Epithelial cell of alveolus of lung (primary cell): Measurements from ENCODE around the gene STEEP1. TPM values are rescaled to one million over a fixed set of nuclear protein-coding genes. Genes with fewer than 3 reads are reported as not detected.

Experiments used
- total RNA-seq: library from RNA; depleted of rRNA; stranded (reverse); fragments of >200 nt; gene quantifications from 2 replicates; pipeline ENCODE4 v1.2.1, GENCODE V29; 2015

STEEP1 gene
- 15.8 and 16.4 TPM in 2 replicates for total RNA-seq

DNA sequence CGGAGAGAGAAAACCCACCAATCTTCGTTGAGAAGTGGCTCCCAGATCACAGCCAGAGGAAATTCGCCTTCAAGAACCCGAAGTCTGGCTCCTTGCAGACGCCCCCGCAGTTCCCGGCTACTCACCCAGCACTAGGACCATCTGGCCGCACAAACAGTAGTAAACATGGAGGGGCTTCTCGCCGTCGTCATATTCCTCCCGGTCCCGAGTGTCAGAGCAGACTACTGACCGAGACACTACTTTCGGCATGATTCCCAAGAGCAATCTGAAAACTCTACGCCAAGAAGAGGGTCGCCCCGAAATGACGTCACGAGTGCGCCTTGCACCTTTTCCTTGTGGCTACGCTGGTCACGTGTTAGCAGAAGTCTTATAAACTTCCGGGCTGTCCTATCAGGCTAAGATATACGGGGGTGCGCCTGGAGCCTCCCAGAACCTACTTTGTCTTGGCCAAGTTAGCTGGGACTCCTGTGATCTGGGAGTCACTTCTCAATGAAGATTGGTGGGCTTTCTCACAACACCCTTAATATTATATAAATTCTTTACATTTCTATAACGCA is at the start of gene STEEP1:
TSS of gene STEEP1 (minus strand) at position 303 of the 557 bp plus-strand sequence. CDS start at position 249, 54 bp downstream.

DNA sequence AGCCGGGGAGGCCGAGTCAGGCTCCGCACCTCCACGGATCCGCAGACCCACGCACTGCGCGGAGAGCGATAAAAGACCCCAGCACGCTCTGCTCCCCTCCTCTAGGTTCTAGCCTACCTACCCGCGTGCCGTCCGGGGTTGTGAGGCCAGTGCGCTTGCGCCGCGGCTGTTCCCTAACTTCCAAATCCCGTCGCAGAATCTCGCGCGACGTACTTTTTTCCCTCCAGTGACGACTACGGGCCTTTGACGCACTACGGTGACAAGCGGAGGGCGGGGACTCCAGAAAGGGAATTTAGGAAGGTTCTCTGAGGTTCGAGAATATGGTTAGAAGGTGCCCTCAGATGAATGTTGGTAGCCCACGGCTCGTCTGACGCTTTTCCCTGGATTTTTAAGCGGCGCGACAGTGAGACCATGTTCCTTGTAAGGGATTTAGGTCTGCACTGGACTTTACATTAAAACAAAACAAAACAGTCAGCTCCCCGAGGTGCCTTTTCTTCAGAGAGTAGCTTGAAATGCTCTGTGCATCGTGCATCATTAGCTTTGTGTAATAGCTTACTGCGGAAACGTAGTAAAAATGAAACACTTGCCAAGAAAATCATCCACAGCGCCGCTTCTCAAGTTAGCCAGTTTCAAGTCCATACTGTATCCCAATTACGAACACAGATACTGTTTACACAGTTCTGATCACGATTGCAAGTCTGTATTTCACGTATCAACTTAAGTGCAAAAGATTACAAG is 41.2 kb upstream of the STEEP1 start, which contains the start of gene NKRF:
TSS of gene NKRF (minus strand) at position 145 of the 738 bp plus-strand sequence.

DNA sequence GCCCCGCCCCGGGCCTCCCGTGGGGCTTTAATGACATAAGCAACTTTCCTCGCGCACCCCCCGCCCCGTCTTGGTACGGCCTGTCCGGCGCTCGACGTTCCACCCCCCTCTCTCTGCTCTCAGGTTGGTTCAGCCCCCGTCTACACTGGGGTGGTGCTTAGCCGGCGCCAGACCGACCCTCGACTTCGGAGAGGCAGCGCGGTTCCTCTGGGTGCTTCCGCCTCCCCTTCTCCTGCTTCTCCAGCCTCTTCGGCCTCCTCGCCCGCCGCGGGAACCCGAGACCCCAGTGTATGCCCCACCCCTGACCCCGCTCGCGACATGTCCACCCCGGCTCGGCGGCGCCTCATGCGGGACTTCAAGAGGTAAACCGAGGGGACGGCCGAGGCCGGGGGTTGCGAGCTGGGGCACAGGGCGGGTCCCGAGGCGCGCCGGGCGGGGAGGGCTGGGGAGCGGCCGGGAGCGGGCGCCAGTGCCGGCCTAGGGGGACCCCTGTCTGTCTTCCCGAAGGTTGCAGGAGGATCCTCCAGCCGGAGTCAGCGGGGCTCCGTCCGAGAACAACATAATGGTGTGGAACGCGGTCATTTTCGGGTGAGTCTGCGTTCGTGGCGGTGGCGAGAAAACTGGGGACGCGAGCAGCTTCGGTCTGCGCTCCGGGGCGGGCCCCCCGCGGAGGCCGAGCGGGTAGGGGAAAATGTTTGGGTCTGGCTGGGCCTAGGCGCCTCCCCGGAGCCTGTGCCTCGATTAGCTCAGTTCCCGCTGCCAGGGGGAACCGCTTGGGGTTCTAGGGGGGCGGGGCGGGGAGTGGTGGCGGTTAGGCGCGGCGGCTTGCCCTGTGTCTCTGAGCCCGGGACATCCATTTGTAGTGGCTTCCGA is 9.4 kb upstream of the STEEP1 start, which contains the start of gene UBE2A:
TSS of gene UBE2A (plus strand) at position 170 of the 873 bp plus-strand sequence. CDS start at position 319, 149 bp downstream.

Other genes with a start within 250 kb of the STEEP1 start
- 13.8 and 22.4 TPM in 2 replicates for gene SLC25A43, start 166.1 kb downstream of the STEEP1 start, total RNA-seq
- gene SLC25A5, start 97.0 kb downstream of the STEEP1 start, total RNA-seq: 354 and 544 TPM in 2 replicates
- gene UBE2A, start 9.2 kb upstream of the STEEP1 start, total RNA-seq: 29.3 and 49.1 TPM in 2 replicates
- gene NKRF, start 41.0 kb upstream of the STEEP1 start, total RNA-seq: 6.3 and 11.7 TPM in 2 replicates
- 24.0 and 38.0 TPM in 2 replicates for gene SEPTIN6, start 127.8 kb upstream of the STEEP1 start, total RNA-seq
- gene SOWAHD, start 193.2 kb upstream of the STEEP1 start, total RNA-seq: not detected in 2 replicates
- gene RPL39, start 226.2 kb upstream of the STEEP1 start, total RNA-seq: 6,263 and 8,116 TPM in 2 replicates